Measurements from ENCODE around the gene FAM200B.

FAM200B gene

GRCh38 chr4:15696866-15697265 lies 15.2 kb downstream of the FAM200B start:
- H4K20me1 ChIP-seq (ENCODE audit: insufficient read depth, low read length), result no peaks in the 10 kb centered on the region
- no peak overlapping the region for H3K9ac ChIP-seq (ENCODE audit: low read length)
- no peak overlapping the region for H3K27ac ChIP-seq (ENCODE audit: low read length)

GRCh38 chr4:15702941-15703403 lies 21.3 kb downstream of the FAM200B start, which contains the start of gene BST1:
Gene BST1, plus strand, starts transcription at chr4:15703065. Its CDS starts 80 bp downstream, at chr4:15703145.
- H3K36me3 ChIP-seq (replicated peaks; ENCODE audit: low read depth, low read length), result no peaks in the 10 kb centered on the region
- H4K20me1 ChIP-seq (ENCODE audit: insufficient read depth, low read length), result no peaks in the 10 kb centered on the region
- H3K9ac ChIP-seq (ENCODE audit: low read length), result no peak within 1 kb of the TSS
- no peaks in the 10 kb centered on the region for H3K27me3 ChIP-seq (ENCODE audit: low read depth, low read length)
- H3K4me2 ChIP-seq (ENCODE audit: low read length), result no peak within 1 kb of the TSS
- no peak within 1 kb of the TSS for H2AFZ ChIP-seq (ENCODE audit: low read depth, low read length)
- no peak within 1 kb of the TSS for H3K27ac ChIP-seq (ENCODE audit: low read length)
- H3K4me3 ChIP-seq (ENCODE audit: low read length), result no peak within 1 kb of the TSS
- TF ChIP-seq EZH2phosphoT487 (IDR thresholded peaks at IDR 0.05; ENCODE audit: low read depth), result no peak
- no peak for TF ChIP-seq CTCF (IDR thresholded peaks at IDR 0.05; ENCODE audit: low read depth, low read length)
- H3K9me3 ChIP-seq (ENCODE audit: insufficient read depth, low read length), result peaks cover 6% of the 10 kb centered on the region
- no peaks in the 10 kb centered on the region for H3K79me2 ChIP-seq (ENCODE audit: low read length)
- H3K4me1 ChIP-seq (ENCODE audit: low read length), result no peaks in the 10 kb centered on the region

More at GRCh38 chr4:15696866-15697265, 15.2 kb downstream of the FAM200B start:
- Histone ChIP-seq H3K4me3 (ENCODE audit: low read length) (no peak overlapping the region), H3K27me3 (ENCODE audit: low read depth, low read length) (no peaks in the 10 kb centered on the region), H3K4me2 (ENCODE audit: low read length) (no peak overlapping the region), H3K4me1 (ENCODE audit: low read length) (no peaks in the 10 kb centered on the region), H2AFZ (ENCODE audit: low read depth, low read length) (no peak overlapping the region), H3K79me2 (ENCODE audit: low read length) (no peaks in the 10 kb centered on the region), H3K36me3 (replicated peaks; ENCODE audit: low read depth, low read length) (no peaks in the 10 kb centered on the region), H3K9me3 (ENCODE audit: insufficient read depth, low read length) (peaks cover 6% of the 10 kb centered on the region)
- TF ChIP-seq CTCF (IDR thresholded peaks at IDR 0.05; ENCODE audit: low read depth, low read length), result no peak
- no peak for TF ChIP-seq EZH2phosphoT487 (IDR thresholded peaks at IDR 0.05; ENCODE audit: low read depth)

- no peak overlapping the region for H3K4me3 ChIP-seq (ENCODE audit: low read length)
- H3K27ac ChIP-seq (ENCODE audit: low read length), result no peak overlapping the region
- no peak overlapping the region for H3K4me2 ChIP-seq (ENCODE audit: low read length)
- H3K9me3 ChIP-seq (ENCODE audit: insufficient read depth, low read length), result peaks cover 6% of the 10 kb centered on the region
- H3K27me3 ChIP-seq (ENCODE audit: low read depth, low read length), result no peaks in the 10 kb centered on the region
- H3K36me3 ChIP-seq (replicated peaks; ENCODE audit: low read depth, low read length), result no peaks in the 10 kb centered on the region
- H3K79me2 ChIP-seq (ENCODE audit: low read length), result no peaks in the 10 kb centered on the region
- no peaks in the 10 kb centered on the region for H3K4me1 ChIP-seq (ENCODE audit: low read length)
- H2AFZ ChIP-seq (ENCODE audit: low read depth, low read length), result no peak overlapping the region
- TF ChIP-seq EZH2phosphoT487 (IDR thresholded peaks at IDR 0.05; ENCODE audit: low read depth) (no peak), CTCF (IDR thresholded peaks at IDR 0.05; ENCODE audit: low read depth, low read length) (no peak)
- no peak overlapping the region for H3K9ac ChIP-seq (ENCODE audit: low read length)
- H4K20me1 ChIP-seq (ENCODE audit: insufficient read depth, low read length), result no peaks in the 10 kb centered on the region
Measured at GRCh38 chr4:15703439-15703838, 21.8 kb downstream of the FAM200B start.

- Histone ChIP-seq H4K20me1 (ENCODE audit: insufficient read depth, low read length) (no peaks in the 10 kb centered on the region), H3K4me3 (ENCODE audit: low read length) (no peak overlapping the region), H3K79me2 (ENCODE audit: low read length) (no peaks in the 10 kb centered on the region), H3K9me3 (ENCODE audit: insufficient read depth, low read length) (peaks cover 3% of the 10 kb centered on the region), H3K27me3 (ENCODE audit: low read depth, low read length) (no peaks in the 10 kb centered on the region), H3K9ac (ENCODE audit: low read length) (no peak overlapping the region), H3K36me3 (replicated peaks; ENCODE audit: low read depth, low read length) (no peaks in the 10 kb centered on the region), H3K27ac (ENCODE audit: low read length) (no peak overlapping the region), H2AFZ (ENCODE audit: low read depth, low read length) (no peak overlapping the region), H3K4me1 (ENCODE audit: low read length) (no peaks in the 10 kb centered on the region), H3K4me2 (ENCODE audit: low read length) (no peak overlapping the region)
- TF ChIP-seq CTCF (IDR thresholded peaks at IDR 0.05; ENCODE audit: low read depth, low read length) (no peak), EZH2phosphoT487 (IDR thresholded peaks at IDR 0.05; ENCODE audit: low read depth) (no peak)
Measured at GRCh38 chr4:15704129-15704528, 22.5 kb downstream of the FAM200B start.

Data from OCI-LY3 (cell line).